ENCODE measurements around the gene UFSP1.
"Not testable (repeated sequence)": the region's sequence is repeated elsewhere in the genome, so short reads cannot be mapped to it uniquely, and the experiment has no call there.

Gene UFSP1

GRCh38 chr7:100860702-100861615, 28.6 kb downstream of the UFSP1 start:
- DNase-seq (ENCODE audit: low read depth in 4 of 4, low spot score in 1 of 4): no peak

DNA sequence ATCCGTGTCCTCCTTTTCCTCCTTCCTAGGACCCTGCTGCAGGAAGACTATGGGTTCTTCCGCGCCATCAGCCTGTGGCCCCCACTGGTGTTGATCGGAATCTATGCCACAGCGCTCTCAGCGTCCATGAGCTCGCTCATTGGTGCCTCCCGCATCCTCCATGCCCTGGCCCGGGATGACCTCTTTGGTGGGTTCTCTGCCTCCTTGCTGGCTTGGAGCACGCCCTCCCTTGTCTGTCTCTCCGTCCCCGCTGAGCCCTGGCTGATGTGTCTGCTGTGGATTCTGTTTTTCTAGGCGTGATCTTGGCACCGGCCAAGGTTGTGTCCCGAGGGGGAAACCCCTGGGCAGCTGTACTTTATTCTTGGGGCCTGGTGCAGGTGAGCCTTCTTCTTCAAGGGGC, 29.7 kb downstream of the UFSP1 start:
- DNase-seq (ENCODE audit: low read depth in 4 of 4, low spot score in 1 of 4): no peak

DNA sequence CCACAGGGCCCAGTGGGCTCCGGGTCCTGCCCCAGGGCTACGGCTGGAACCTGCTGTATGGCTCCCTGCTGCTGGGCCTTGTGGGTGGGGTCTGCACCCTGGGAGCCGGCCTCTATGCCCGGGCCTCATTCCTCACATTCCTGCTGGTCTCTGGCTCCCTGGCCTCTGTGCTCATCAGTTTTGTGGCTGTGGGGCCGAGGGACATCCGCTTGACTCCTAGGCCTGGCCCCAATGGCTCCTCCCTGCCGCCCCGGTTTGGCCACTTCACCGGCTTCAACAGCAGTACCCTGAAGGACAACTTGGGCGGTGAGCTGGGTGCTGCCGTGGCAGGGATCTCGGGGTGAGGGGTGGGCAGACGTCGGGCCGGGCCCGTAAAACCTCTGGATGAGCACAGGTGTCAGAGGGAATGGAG, 32.6 kb downstream of the UFSP1 start:
- DNase-seq (ENCODE audit: low read depth in 4 of 4, low spot score in 1 of 4): no peak

- no peak for DNase-seq (ENCODE audit: low read depth in 4 of 4, low spot score in 1 of 4)
Measured at GRCh38 chr7:100855515-100855914, 34.0 kb downstream of the UFSP1 start.

- not testable (repeated sequence) for DNase-seq (ENCODE audit: low read depth in 4 of 4, low spot score in 1 of 4)
Measured at GRCh38 chr7:100854899-100855298, 34.6 kb downstream of the UFSP1 start.

DNA sequence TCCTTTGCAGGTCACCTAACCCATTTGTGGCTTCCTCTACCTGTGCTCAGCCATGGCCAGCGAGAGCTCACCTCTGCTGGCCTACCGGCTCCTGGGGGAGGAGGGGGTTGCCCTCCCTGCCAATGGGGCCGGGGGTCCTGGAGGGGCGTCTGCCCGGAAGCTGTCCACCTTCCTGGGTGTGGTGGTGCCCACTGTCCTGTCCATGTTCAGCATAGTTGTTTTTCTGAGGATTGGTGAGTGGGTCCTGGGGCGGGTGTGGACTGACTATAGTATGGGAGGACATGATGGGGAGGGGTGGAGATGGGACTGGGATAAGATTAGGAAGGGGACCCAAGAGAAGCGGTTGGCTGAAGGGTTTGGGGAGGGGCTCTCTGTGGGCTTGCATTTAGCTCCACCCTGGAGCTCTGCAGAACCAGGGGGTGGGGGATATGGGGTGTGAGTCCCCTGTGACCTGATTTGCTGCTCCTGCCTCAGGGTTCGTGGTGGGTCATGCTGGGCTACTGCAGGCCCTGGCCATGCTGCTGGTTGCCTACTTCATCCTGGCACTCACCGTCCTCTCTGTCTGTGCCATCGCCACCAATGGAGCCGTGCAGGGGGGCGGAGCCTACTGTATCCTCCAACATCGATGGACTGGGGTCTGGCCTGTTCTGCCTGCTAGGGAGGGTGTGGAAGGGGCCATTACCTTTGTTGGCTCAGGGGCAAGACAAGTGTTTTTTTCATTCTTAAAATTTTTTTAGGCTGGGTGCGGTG, 35.2 kb downstream of the UFSP1 start:
- no peak for DNase-seq (ENCODE audit: low read depth in 4 of 4, low spot score in 1 of 4)

DNA sequence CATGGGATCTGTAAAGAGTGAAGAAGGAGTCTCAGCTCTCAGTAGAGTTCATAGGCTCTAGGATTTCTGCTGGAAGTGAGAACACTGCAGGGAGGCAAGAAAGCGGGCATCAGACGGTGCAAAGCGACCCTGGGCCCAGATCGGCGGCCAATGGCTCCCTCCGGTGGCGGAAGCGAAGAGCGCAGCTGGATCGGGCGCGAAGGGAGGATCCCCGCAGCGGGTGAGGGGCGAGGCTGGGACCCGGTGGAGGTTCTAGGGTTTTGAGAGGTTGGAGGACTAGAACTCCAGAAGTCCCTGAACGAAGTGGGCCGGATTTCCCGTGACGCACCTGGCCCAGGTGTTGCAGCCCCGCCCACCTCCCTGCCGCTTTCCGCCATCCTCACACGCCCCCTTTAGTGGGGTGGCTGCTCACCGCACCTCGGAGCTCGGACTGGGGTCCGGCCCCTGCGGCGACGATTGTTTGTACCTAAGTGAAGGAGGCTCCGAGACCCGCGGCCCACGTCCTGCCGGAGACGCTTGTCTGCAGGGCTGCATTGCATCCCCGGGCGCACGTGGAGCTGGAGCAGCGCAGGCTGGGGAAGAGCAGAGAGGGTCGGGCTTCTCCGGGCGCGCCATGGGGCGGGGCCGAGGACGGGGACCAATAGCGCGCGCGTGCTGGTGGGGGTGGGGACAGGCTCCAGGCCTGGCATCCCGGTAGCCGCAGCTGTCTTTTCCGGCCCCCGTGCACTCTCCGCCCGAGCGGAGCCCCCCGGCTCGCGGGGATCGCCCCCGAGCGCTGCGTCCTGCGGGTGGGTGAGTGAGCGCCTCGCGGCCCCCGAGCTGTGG, 37.3 kb downstream of the UFSP1 start, which contains the start of gene SLC12A9:
SLC12A9 (plus strand) TSS at position 666 of the 825 bp plus-strand sequence. CDS start 1,485 bp downstream, outside the sequence.
- DNase-seq (ENCODE audit: low read depth in 4 of 4, low spot score in 1 of 4): peak; percentile 71 to 89 (median 80)

GRCh38 chr7:100847360-100847759, 42.2 kb downstream of the UFSP1 start:
- DNase-seq (ENCODE audit: low read depth in 4 of 4, low spot score in 1 of 4): no peak

- no peak for DNase-seq (ENCODE audit: low read depth in 4 of 4, low spot score in 1 of 4)
Measured at GRCh38 chr7:100840470-100841100, 48.9 kb downstream of the UFSP1 start.

DNA sequence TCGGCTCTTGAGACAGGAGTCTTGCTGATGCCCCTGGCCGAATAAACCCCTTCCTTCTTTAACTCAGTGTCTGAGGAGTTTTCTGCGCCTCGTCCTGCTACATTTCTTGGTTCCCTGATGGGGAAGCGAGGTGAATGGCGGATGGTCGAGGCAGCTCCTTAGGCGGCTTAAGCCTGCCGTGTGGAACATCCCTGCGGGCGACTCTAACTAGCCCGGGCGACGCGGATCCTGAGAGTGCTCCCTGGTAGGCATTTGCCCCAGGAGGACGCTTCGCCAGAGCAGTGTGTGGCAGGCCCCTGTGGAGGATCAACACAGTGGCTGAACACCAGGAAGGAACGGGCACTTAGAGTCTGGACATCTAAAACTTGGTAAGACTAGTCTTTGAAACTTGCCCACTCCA, 50.2 kb downstream of the UFSP1 start:
- DNase-seq (ENCODE audit: low read depth in 4 of 4, low spot score in 1 of 4): no peak
